HepG2 (cell line): ENCODE data around the gene ERP27. TPM values are rescaled to one million over a fixed set of nuclear protein-coding genes. Genes with fewer than 3 reads are reported as not detected.

ENCODE experiments used
- ATAC-seq: fragments of 200-7000 bp; cut with Tn5 transposase; 3 replicates; pipeline ENCODE4 v1.9.1; 2020; ENCODE audit warnings: mild to moderate bottlenecking, moderate library complexity
- BruUV-seq: library from RNA; stranded (reverse); fragments of 400-500 nt; replicated peaks from 2 replicates; lab custom pipeline; 2021; lab: Mats Ljungman, UMichigan
- CTCF ChIA-PET: fragments of 300-600 bp; formaldehyde crosslinking; extraction: SDS; loops from one replicate; lab custom pipeline; 2021; ENCODE audit warnings: low total read pairs, inconsistent platforms, low intra/inter-chr PET ratio; lab: Yijun Ruan, JAX
- POLR2A ChIA-PET: fragments of 350-600 bp; sonication (Branson Sonifier 250); formaldehyde crosslinking; loops from one replicate; lab custom pipeline; 2020; ENCODE audit warnings: antibody characterized with exemption, inconsistent platforms; lab: Yijun Ruan, JAX
- DNase-seq: peaks from one replicate; pipeline ENCODE4 v3.0.0-alpha.2; 2015; ENCODE audit warnings: low spot score
- FAIRE-seq: peaks from 3 replicates; lab custom pipeline; 2011; peaks lifted over from hg19 to GRCh38; lab: Jason Lieb, UNC
- H2AFZ ChIP-seq: one replicate; pipeline ENCODE4 v1.6.1; 2011; ENCODE audit warnings: low read length, inconsistent platforms
- H3K27ac ChIP-seq: fragments of 300-600 bp; 3 replicates; pipeline ENCODE4 v1.8.0; 2011; ENCODE audit warnings: mixed run types, mild to moderate bottlenecking, mixed read lengths, low read length, inconsistent platforms; ENCODE audit not compliant: insufficient read depth; ENCODE audit errors: extremely low read length
- H3K27me3 ChIP-seq, 2 experiments: fragments of 200-600 bp in 1 of 2; 2 replicates in 1 of 2; 3 replicates in 1 of 2; pipeline versions ENCODE4 v1.6.0 to v1.8.0; 2011; ENCODE audit warnings: low read length in 2 of 2, mild to moderate bottlenecking in 2 of 2, moderate library complexity in 2 of 2, inconsistent platforms in 1 of 2; ENCODE audit not compliant: insufficient read depth in 2 of 2, control insufficient read depth in 1 of 2
- H3K36me3 ChIP-seq, 2 experiments: fragments of 200-600 bp in 1 of 2; replicated peaks in 1 of 2; 2 replicates in 1 of 2; 3 replicates in 1 of 2; pipeline versions ENCODE4 v1.5.1 to v1.8.0; 2011; ENCODE audit warnings: low read length in 2 of 2, inconsistent platforms in 1 of 2; ENCODE audit not compliant: insufficient read depth in 2 of 2, control insufficient read depth in 1 of 2
- H3K4me1 ChIP-seq: 2 replicates; pipeline ENCODE4 v1.5.1; 2012; ENCODE audit warnings: low read length, inconsistent platforms; ENCODE audit not compliant: insufficient read depth
- H3K4me2 ChIP-seq: 2 replicates; pipeline ENCODE4 v1.6.0; 2011; ENCODE audit warnings: low read depth, low read length, inconsistent platforms
- H3K4me3 ChIP-seq, 3 experiments: fragments of 200-600 bp in 1 of 3; sonication (generic), shearing (Covaris generic) in 1 of 3; replicated peaks in 1 of 3; 2 replicates each; pipeline ENCODE4 v1.5.1; 2011 to 2016; ENCODE audit warnings: low read length in 3 of 3, inconsistent platforms in 2 of 3, low read depth in 2 of 3, mild to moderate bottlenecking in 2 of 3, control low read depth in 1 of 3, mixed read lengths in 1 of 3; ENCODE audit not compliant: insufficient read depth in 1 of 3
- H3K79me2 ChIP-seq: one replicate; pipeline ENCODE4 v1.6.1; 2011; ENCODE audit warnings: low read length, inconsistent platforms; ENCODE audit not compliant: insufficient read depth
- H3K9ac ChIP-seq: 2 replicates; pipeline ENCODE4 v1.6.0; 2011; ENCODE audit warnings: mild to moderate bottlenecking, low read depth, low read length, inconsistent platforms; ENCODE audit not compliant: insufficient read depth
- H3K9me3 ChIP-seq: 2 replicates; pipeline ENCODE4 v1.5.1; 2012; ENCODE audit warnings: mild to moderate bottlenecking, low read length
- H4K20me1 ChIP-seq: 2 replicates; pipeline ENCODE4 v1.6.0; 2011; ENCODE audit warnings: inconsistent platforms, mild to moderate bottlenecking, low read length, moderate library complexity; ENCODE audit not compliant: insufficient read depth
- CREB3 ChIP-seq: sonication (generic); formaldehyde crosslinking; IDR thresholded peaks from 2 replicates; pipeline ENCODE4 v1.5.0; 2020; ENCODE audit warnings: missing genetic modification reagents
- ELF3 ChIP-seq: IDR thresholded peaks from 2 replicates; pipeline ENCODE4 v1.6.1; 2016; ENCODE audit warnings: missing genetic modification reagents, missing compliant biosample characterization
- FOSL2 ChIP-seq: sonication (generic); formaldehyde crosslinking; IDR thresholded peaks from 2 replicates; pipeline ENCODE4 v1.4.0; 2020; ENCODE audit warnings: missing genetic modification reagents
- FOXA3 ChIP-seq: IDR thresholded peaks from 2 replicates; pipeline ENCODE4 v1.6.1; 2016; ENCODE audit warnings: missing genetic modification reagents, missing compliant biosample characterization
- GABPA ChIP-seq, 2 experiments: IDR thresholded peaks; 2 replicates each; pipeline ENCODE4 v1.6.1; 2011 to 2016; ENCODE audit warnings: low read depth in 2 of 2, low read length in 1 of 2, missing biosample characterization in 1 of 2, missing genetic modification characterization in 1 of 2
- GABPB1 ChIP-seq: IDR thresholded peaks from 2 replicates; pipeline ENCODE4 v1.6.1; 2016; ENCODE audit warnings: mild to moderate bottlenecking, missing genetic modification reagents, moderate library complexity, missing compliant biosample characterization
- HOXA9 ChIP-seq: sonication (generic); formaldehyde crosslinking; IDR thresholded peaks from 2 replicates; pipeline ENCODE4 v1.8.1; 2022; ENCODE audit warnings: missing genetic modification reagents, mild to moderate bottlenecking, moderate library complexity, borderline replicate concordance
- MAFK ChIP-seq, 2 experiments: IDR thresholded peaks in 1 of 2; conservative IDR thresholded peaks in 1 of 2; 2 replicates each; pipeline ENCODE4 v1.6.1; 2011; ENCODE audit warnings: improper control_type of control experiment in 2 of 2, low read length in 2 of 2
- NFIC ChIP-seq: IDR thresholded peaks from 2 replicates; pipeline ENCODE4 v1.6.1; 2012; ENCODE audit warnings: mild to moderate bottlenecking, low read length, inconsistent platforms
- PBX2 ChIP-seq: IDR thresholded peaks from 2 replicates; pipeline ENCODE4 v1.6.1; 2016; ENCODE audit warnings: control low read depth
- PHF20 ChIP-seq: sonication (generic); formaldehyde crosslinking; IDR thresholded peaks from 2 replicates; pipeline ENCODE4 v1.5.0; 2020; ENCODE audit warnings: mild to moderate bottlenecking, missing genetic modification reagents
- POLR2AphosphoS5 ChIP-seq: IDR thresholded peaks from 2 replicates; pipeline ENCODE4 v1.6.1; 2012; ENCODE audit warnings: low read depth, low read length
- PREB ChIP-seq: sonication (generic); formaldehyde crosslinking; IDR thresholded peaks from 2 replicates; pipeline ENCODE4 v1.4.0; 2020; ENCODE audit warnings: missing genetic modification reagents
- RBM22 ChIP-seq: fragments of 200-400 bp; formaldehyde crosslinking; optimal IDR thresholded peaks from 2 replicates; pipeline ENCODE3; 2017; ENCODE audit warnings: mild to moderate bottlenecking, low read length, moderate library complexity
- RFX1 ChIP-seq: fragments of 450-650 bp; IDR thresholded peaks from 2 replicates; pipeline ENCODE4 v1.6.1; 2017
- RFX3 ChIP-seq: IDR thresholded peaks from 2 replicates; pipeline ENCODE4 v1.6.1; 2016; ENCODE audit warnings: missing biosample characterization, missing genetic modification reagents
- SATB2 ChIP-seq: sonication (generic); formaldehyde crosslinking; IDR thresholded peaks from 2 replicates; pipeline ENCODE4 v1.5.0; 2020; ENCODE audit warnings: missing genetic modification reagents
- TOPORS ChIP-seq: sonication (generic); formaldehyde crosslinking; IDR thresholded peaks from 2 replicates; pipeline ENCODE4 v1.8.0; 2023; ENCODE audit warnings: mild to moderate bottlenecking, missing genetic modification reagents
- ZBTB7B ChIP-seq: sonication (generic); formaldehyde crosslinking; IDR thresholded peaks from 2 replicates; pipeline ENCODE4 v1.4.0; 2020; ENCODE audit warnings: missing genetic modification reagents
- ZFAT ChIP-seq: sonication (generic); formaldehyde crosslinking; conservative IDR thresholded peaks from 2 replicates; pipeline ENCODE4 v1.8.1; 2023; ENCODE audit warnings: missing genetic modification reagents, inconsistent platforms
- ZFP36 ChIP-seq: fragments of 150-350 bp; IDR thresholded peaks from 2 replicates; pipeline ENCODE4 v1.6.1; 2018; ENCODE audit warnings: borderline replicate concordance, low read length, low read depth; ENCODE audit not compliant: partially characterized antibody
- ZNF337 ChIP-seq: sonication (generic); formaldehyde crosslinking; IDR thresholded peaks from 2 replicates; pipeline ENCODE4 v1.5.1; 2020; ENCODE audit warnings: missing genetic modification reagents, low read depth, mild to moderate bottlenecking, borderline replicate concordance
- ZNF768 ChIP-seq: sonication (generic); formaldehyde crosslinking; IDR thresholded peaks from 2 replicates; pipeline ENCODE4 v1.4.0; 2020; ENCODE audit warnings: missing genetic modification reagents
- ZNF781 ChIP-seq: sonication (generic); formaldehyde crosslinking; IDR thresholded peaks from 2 replicates; pipeline ENCODE4 v1.5.1; 2020; ENCODE audit warnings: borderline replicate concordance, mild to moderate bottlenecking, missing genetic modification reagents; ENCODE audit errors: not compliant biosample characterization
- WGBS: methylation state at CpG from one replicate; pipeline ENCODE4 v1.1.6; 2017; ENCODE audit warnings: low lambda C conversion rate; 5-methylcytosine and 5-hydroxymethylcytosine counted together
- in situ Hi-C: cut with HindIII; loops from 2 replicates; pipeline ENCODE4 v1.10.0; 2017; ENCODE audit warnings: low pct_unique_long_range_greater_than_20kb; ENCODE audit not compliant: extremely low pct_ligation_motif_present
- intact Hi-C: fragments of 100-400 bp; cut with micrococcal nuclease; formaldehyde crosslinking; loops from one replicate; pipeline ENCODE4 v1.10.0; 2022; ENCODE audit not compliant: unreplicated experiment
- polyA plus RNA-seq, 8 experiments: library from polyadenylated mRNA; depleted of rRNA in 3 of 8; stranded (reverse) in 7 of 8; unstranded in 1 of 8; fragments of >200 nt; fragmentation: Illumina TruSeq in 4 of 8; extraction: Trizol in 4 of 8; gene quantifications; 2 replicates each; pipeline versions ENCODE4 v1.2.1 to v1.2.3, GENCODE V29; 2011 to 2016; ENCODE audit warnings: low read depth in 4 of 8, missing spikeins in 1 of 8, mixed read lengths in 1 of 8; ENCODE audit not compliant: insufficient read depth in 1 of 8
- total RNA-seq, 5 experiments: library from RNA; depleted of rRNA; stranded (reverse); fragments of >200 nt; fragmentation: Illumina TruSeq; extraction: Trizol; gene quantifications; 2 replicates each; pipeline ENCODE4 v1.2.3, GENCODE V29; 2016; ENCODE audit warnings: low read depth in 1 of 5

ERP27 gene
- total and polyA plus RNA-seq, 2 of the 13 experiments (the other 11 are each of a cell fraction or from before 2014, with no cell fraction given): 1.8 to 6.6 TPM

- peaks cover 31% of the 10 kb centered on the region for H3K4me1 ChIP-seq
- ChIA-PET POLR2A (no interaction called here), CTCF (no interaction called here)
- H3K4me3 ChIP-seq: no peak overlapping the region
- H3K36me3 ChIP-seq: no peaks in the 10 kb centered on the region
- FAIRE-seq: no peak
- peak; percentile 67; the same call in 2 of the 3 replicates for ATAC-seq
- H3K9me3 ChIP-seq: no peaks in the 10 kb centered on the region
- H4K20me1 ChIP-seq: no peaks in the 10 kb centered on the region
- no peak overlapping the region for H3K27ac ChIP-seq
- H3K79me2 ChIP-seq: no peaks in the 10 kb centered on the region
- no TSS peak for BruUV-seq
- no peaks in the 10 kb centered on the region for H3K27me3 ChIP-seq
- intact Hi-C loops (no loop called here), in situ Hi-C loops (no loop called here)
- no peak overlapping the region; the same call in 1 of the 2 replicates for H3K4me2 ChIP-seq
- DNase-seq: peak; percentile 42
- H2AFZ ChIP-seq: no peak overlapping the region
- H3K9ac ChIP-seq: no peak overlapping the region
- 38% methylated on average over 7 of the region's 7 CpGs for WGBS
- TF ChIP-seq PREB (CRISPR knock-in tag) (no peak), ZNF781 (no peak), NFIC (no peak), ZBTB7B (CRISPR knock-in tag) (no peak), GABPB1 (CRISPR knock-in tag) (peak; percentile 23; the same call in 1 of the 2 replicates), SATB2 (CRISPR knock-in tag) (no peak), PHF20 (CRISPR knock-in tag) (no peak), RFX3 (CRISPR knock-in tag) (peak; percentile 90), ZFP36 (peak; percentile 74), GABPA (IDR thresholded peaks at IDR 0.05; ENCODE audit: low read depth, low read length) (no peak), GABPA (CRISPR knock-in tag; IDR thresholded peaks at IDR 0.05; ENCODE audit: low read depth) (peak; percentile 71), MAFK (conservative IDR thresholded peaks at IDR 0.05 in 1 of 2, IDR thresholded peaks at IDR 0.05 in 1 of 2; ENCODE audit: low read length in 2 of 2) (0 out of 4 replicates have a peak, but pooled peaks of 1 of the 2 experiments have one; percentile 3), ZNF337 (CRISPR knock-in tag) (no peak), POLR2AphosphoS5 (no peak), FOXA3 (CRISPR knock-in tag) (peak; percentile 64), PBX2 (CRISPR knock-in tag) (no peak), CREB3 (CRISPR knock-in tag) (no peak), ZNF768 (CRISPR knock-in tag) (peak; percentile 34; the same call in 1 of the 2 replicates), ZFAT (CRISPR knock-in tag) (no peak), HOXA9 (CRISPR knock-in tag) (no peak), FOSL2 (CRISPR knock-in tag) (peak; percentile 57), ELF3 (CRISPR knock-in tag) (peak; percentile 55; the same call in 1 of the 2 replicates), TOPORS (CRISPR knock-in tag) (no peak), RFX1 (peak; percentile 75), RBM22 (no peak)
These were observed 14.1 kb upstream of the ERP27 start for GRCh38 chr12:14952299-14952921.
